T-cell (primary cell): Measurements from ENCODE around the gene ABHD16B. TPM values are rescaled to one million over a fixed set of nuclear protein-coding genes. Genes with fewer than 3 reads are reported as not detected.

Experiments
- ATAC-seq, 4 experiments: fragments of 200-7000 bp in 3 of 4; fragments of 150-1000 bp in 1 of 4; cut with Tn5 transposase; replicated peaks in 1 of 4; 1 replicate in 3 of 4; 2 replicates in 1 of 4; pipeline ENCODE4 v1.10.0; 2021; ENCODE audit warnings: moderate library complexity in 3 of 4, mild to moderate bottlenecking in 2 of 4, moderate number of reproducible peaks in 1 of 4
- CTCF ChIA-PET, 2 donors: fragments of 300-600 bp; sonication (Branson Sonifier 250); formaldehyde crosslinking; loops; one replicate each; lab custom pipeline; 2022; ENCODE audit warnings: antibody characterized with exemption in 2 of 2; lab: Charles Lee
- POLR2A ChIA-PET, 2 donors: fragments of 300-600 bp; sonication (Branson Sonifier 250); formaldehyde crosslinking; loops; one replicate each; lab custom pipeline; 2022; ENCODE audit warnings: antibody characterized with exemption in 2 of 2; lab: Charles Lee
- DNase-seq, 35 experiments: peaks; one replicate each; pipeline versions ENCODE4 v3.0.0 to v3.0.0-alpha.2; 2013 to 2023
- H3K27ac ChIP-seq: one replicate; pipeline ENCODE4 v1.5.1; 2013; ENCODE audit warnings: low read length
- H3K27me3 ChIP-seq, 2 experiments: replicated peaks in 1 of 2; 1 replicate in 1 of 2; 2 replicates in 1 of 2; pipeline versions ENCODE4 v1.6.1 to v1.7.0; 2013; ENCODE audit warnings: low read length in 1 of 2, mixed read lengths in 1 of 2; ENCODE audit not compliant: control insufficient read depth in 2 of 2, insufficient read depth in 2 of 2; ENCODE audit errors: extremely low read depth in 1 of 2
- H3K36me3 ChIP-seq, 2 donors: 1 replicate in 1 of 2; 2 replicates in 1 of 2; pipeline versions ENCODE4 v1.6.1 to v1.7.0; 2013; ENCODE audit warnings: low read length in 1 of 2; ENCODE audit not compliant: control insufficient read depth in 2 of 2, insufficient read depth in 1 of 2; ENCODE audit errors: extremely low read depth in 1 of 2
- H3K4me1 ChIP-seq, 2 experiments: 1 replicate in 1 of 2; 2 replicates in 1 of 2; pipeline versions ENCODE4 v1.6.1 to v1.7.0; 2013; ENCODE audit warnings: low read length in 2 of 2, mixed read lengths in 1 of 2; ENCODE audit not compliant: insufficient read depth in 2 of 2, control insufficient read depth in 1 of 2; ENCODE audit errors: extremely low read depth in 1 of 2
- H3K4me3 ChIP-seq, 2 donors: 1 replicate in 1 of 2; 2 replicates in 1 of 2; pipeline versions ENCODE4 v1.5.1 to v1.7.0; 2013; ENCODE audit warnings: mild to moderate bottlenecking in 2 of 2, low read length in 1 of 2, moderate library complexity in 1 of 2; ENCODE audit not compliant: control insufficient read depth in 1 of 2; ENCODE audit errors: extremely low read depth in 1 of 2
- H3K9me3 ChIP-seq: 2 replicates; pipeline ENCODE4 v1.7.0; 2013
- H3K27ac Mint-ChIP-seq, 2 donors: one replicate each; pipeline ENCODE4 v1.8.0; 2020 to 2021; ENCODE audit warnings: mild to moderate bottlenecking in 2 of 2, mixed read lengths in 2 of 2
- H3K27me3 Mint-ChIP-seq, 2 donors: one replicate each; pipeline ENCODE4 v1.8.0; 2021 to 2022; ENCODE audit warnings: mixed read lengths in 2 of 2
- H3K36me3 Mint-ChIP-seq: one replicate; pipeline ENCODE4 v1.8.0; 2021; ENCODE audit warnings: mixed read lengths
- H3K4me1 Mint-ChIP-seq, 3 donors: one replicate each; pipeline ENCODE4 v1.8.0; 2020 to 2022; ENCODE audit warnings: mixed read lengths in 3 of 3, mild to moderate bottlenecking in 1 of 3
- H3K4me3 Mint-ChIP-seq, 3 donors: one replicate each; pipeline ENCODE4 v1.8.0; 2020 to 2022; ENCODE audit warnings: mild to moderate bottlenecking in 3 of 3, mixed read lengths in 3 of 3, moderate library complexity in 3 of 3
- H3K9me3 Mint-ChIP-seq, 3 donors: one replicate each; pipeline ENCODE4 v1.8.0; 2020 to 2022; ENCODE audit warnings: mixed read lengths in 3 of 3
- WGBS: methylation state at CpG from one replicate; pipeline ENCODE4 v1.1.5; 2013; ENCODE audit warnings: missing lambda C conversion rate; ENCODE audit not compliant: insufficient coverage; 5-methylcytosine and 5-hydroxymethylcytosine counted together
- total RNA-seq, 35 experiments: library from RNA in 6 of 35; stranded (reverse) in 6 of 35; fragments of 120-200 nt in 1 of 35; gene quantifications; one replicate each; pipeline versions ENCODE4 v1.2.1 to v1.2.4 and lab custom pipeline; 2013 to 2026

ABHD16B gene
- total RNA-seq, 5 donors from 2014 or later (not counting 1 experiment from before 2014, with no cell fraction given), result not detected

GRCh38 chr20:63891061-63892002 lies 30.0 kb downstream of the ABHD16B start:
- 92% methylated on average over 18 of the region's 29 CpGs for WGBS
- peaks cover 13 to 14% (median 14%) of the 10 kb centered on the region in 3 donors for H3K4me1 Mint-ChIP-seq

GRCh38 chr20:63892402-63892801 lies 31.1 kb downstream of the ABHD16B start:
- POLR2A ChIA-PET, result interaction anchor here in 1 of 2 donors (0.6 kb wide), 1 partner anchor 156 kb away, joined by 3 read pairs; no protein-coding TSS in a partner anchor
- peak overlapping the region; percentile 15 to 41 for H3K27ac Mint-ChIP-seq

More at GRCh38 chr20:63891061-63892002, 30.0 kb downstream of the ABHD16B start:
- Mint-ChIP-seq H3K27ac (peak overlapping the region in 1 of 2 donors; percentile 52), H3K4me3 (no peak overlapping the region), H3K9me3 (no peaks in the 10 kb centered on the region), H3K27me3 (no peaks in the 10 kb centered on the region), H3K36me3 (peaks cover 19% of the 10 kb centered on the region)
- ATAC-seq (no peak), DNase-seq (no peak)
- no peaks in the 10 kb centered on the region for H3K27me3 ChIP-seq
- POLR2A ChIA-PET, result no interaction called here
- H3K9me3 ChIP-seq, result no peaks in the 10 kb centered on the region
- no peak overlapping the region for H3K27ac ChIP-seq
- H3K4me3 ChIP-seq, result no peak overlapping the region
- H3K36me3 ChIP-seq, result peaks cover 16 to 44% of the 10 kb centered on the region in 2 donors
- CTCF ChIA-PET, result no interaction called here
- peaks cover 0 to 10% of the 10 kb centered on the region in 2 experiments for H3K4me1 ChIP-seq

GRCh38 chr20:63893999-63894357 lies 32.7 kb downstream of the ABHD16B start:
- H3K27ac Mint-ChIP-seq, result peak overlapping the region; percentile 79 to 87
- POLR2A ChIA-PET, result interaction anchor here in 1 of 2 donors (0.6 kb wide), 1 partner anchor 374 kb away, joined by 4 read pairs; no protein-coding TSS in a partner anchor

More at GRCh38 chr20:63892402-63892801, 31.1 kb downstream of the ABHD16B start:
- CTCF ChIA-PET, result no interaction called here
- 92% methylated on average over 5 of the region's 7 CpGs for WGBS
- Histone ChIP-seq H3K4me1 (peaks cover 4 to 21% of the 10 kb centered on the region in 2 experiments), H3K27me3 (no peaks in the 10 kb centered on the region), H3K36me3 (peaks cover 16 to 38% of the 10 kb centered on the region in 2 donors), H3K27ac (no peak overlapping the region), H3K9me3 (no peaks in the 10 kb centered on the region), H3K4me3 (no peak overlapping the region)
- H3K4me3 Mint-ChIP-seq, result no peak overlapping the region
- no peaks in the 10 kb centered on the region for H3K9me3 Mint-ChIP-seq
- peaks cover 23 to 24% (median 23%) of the 10 kb centered on the region in 3 donors for H3K4me1 Mint-ChIP-seq
- H3K36me3 Mint-ChIP-seq, result peaks cover 20% of the 10 kb centered on the region
- ATAC-seq (no peak), DNase-seq (no peak)
- H3K27me3 Mint-ChIP-seq, result no peaks in the 10 kb centered on the region

GRCh38 chr20:63894358-63895201 lies 33.3 kb downstream of the ABHD16B start, which contains the start of gene DNAJC5:
TSS of gene DNAJC5 (plus strand) at chr20:63895126. CDS start at chr20:63928346, 33,220 bp downstream.
- ATAC-seq (peak; percentile 89 to 96 (median 90)), DNase-seq (peak; percentile 92 to 99 (median 96))
- peak within 1 kb of the TSS; percentile 91 to 98 (median 96) for H3K4me3 Mint-ChIP-seq
- ChIA-PET POLR2A (interaction anchor here in 1 of 2 donors (0.6 kb wide), 1 partner anchor 374 kb away, joined by 4 read pairs; no protein-coding TSS in a partner anchor), CTCF (interaction anchor here in 1 of 2 donors (0.5 kb wide), 1 partner anchor 242 kb away, joined by 3 read pairs; no protein-coding TSS in a partner anchor)
- H3K27me3 Mint-ChIP-seq, result no peaks in the 10 kb centered on the region
- H3K4me1 ChIP-seq, result peaks cover 4 to 39% of the 10 kb centered on the region in 2 experiments
- H3K36me3 Mint-ChIP-seq, result peaks cover 18% of the 10 kb centered on the region
- no peaks in the 10 kb centered on the region for H3K9me3 ChIP-seq
- no peaks in the 10 kb centered on the region for H3K27me3 ChIP-seq
- peak within 1 kb of the TSS; percentile 96 to 98 for H3K27ac Mint-ChIP-seq
- peaks cover 44 to 46% (median 44%) of the 10 kb centered on the region in 3 donors for H3K4me1 Mint-ChIP-seq
- H3K9me3 Mint-ChIP-seq, result no peaks in the 10 kb centered on the region
- peak within 1 kb of the TSS; percentile 56 to 74 for H3K4me3 ChIP-seq
- 8% methylated on average over 80 of the region's 82 CpGs for WGBS
- H3K36me3 ChIP-seq, result peaks cover 11 to 25% of the 10 kb centered on the region in 2 donors
- peak within 1 kb of the TSS; percentile 71 for H3K27ac ChIP-seq

More at GRCh38 chr20:63893999-63894357, 32.7 kb downstream of the ABHD16B start:
- H3K27ac ChIP-seq, result no peak overlapping the region
- H3K36me3 ChIP-seq, result peaks cover 11 to 31% of the 10 kb centered on the region in 2 donors
- CTCF ChIA-PET, result no interaction called here
- H3K4me3 ChIP-seq, result no peak overlapping the region
- H3K36me3 Mint-ChIP-seq, result peaks cover 21% of the 10 kb centered on the region
- peaks cover 4 to 37% of the 10 kb centered on the region in 2 experiments for H3K4me1 ChIP-seq
- H3K4me3 Mint-ChIP-seq, result peak overlapping the region; percentile 76 to 82 (median 82)
- ATAC-seq (no peak), DNase-seq (no peak)
- H3K27me3 ChIP-seq, result no peaks in the 10 kb centered on the region
- WGBS, result 71% methylated on average over 6 of the region's 6 CpGs
- no peaks in the 10 kb centered on the region for H3K9me3 ChIP-seq
- H3K27me3 Mint-ChIP-seq, result no peaks in the 10 kb centered on the region
- no peaks in the 10 kb centered on the region for H3K9me3 Mint-ChIP-seq
- H3K4me1 Mint-ChIP-seq, result peaks cover 38 to 40% (median 38%) of the 10 kb centered on the region in 3 donors

- peak overlapping the region; percentile 71 for H3K27ac ChIP-seq
- H3K36me3 Mint-ChIP-seq, result peaks cover 10% of the 10 kb centered on the region
- H3K4me1 Mint-ChIP-seq, result peaks cover 46 to 50% (median 49%) of the 10 kb centered on the region in 3 donors
- peak overlapping the region; percentile 91 to 98 (median 96) for H3K4me3 Mint-ChIP-seq
- no peaks in the 10 kb centered on the region for H3K9me3 Mint-ChIP-seq
- peak overlapping the region; percentile 96 to 98 for H3K27ac Mint-ChIP-seq
- H3K4me1 ChIP-seq, result peaks cover 4 to 44% of the 10 kb centered on the region in 2 experiments
- DNase-seq, result peak in 1 of 35 experiments; percentile 9
- under 1% methylated on average over 64 of the region's 87 CpGs for WGBS
- ChIA-PET POLR2A (no interaction called here), CTCF (interaction anchor here (0.5 to 1.6 kb wide), 6 partner anchors 61 to 253 kb away, joined by 3 to 5 read pairs (median 3); partner anchors contain the start of genes SAMD10 (in 1 of the 2) and UCKL1 (in 1 of the 2))
- H3K27me3 ChIP-seq, result no peaks in the 10 kb centered on the region
- H3K27me3 Mint-ChIP-seq, result no peaks in the 10 kb centered on the region
- ATAC-seq, result no peak
- no peaks in the 10 kb centered on the region for H3K9me3 ChIP-seq
- peaks cover 6 to 18% of the 10 kb centered on the region in 2 donors for H3K36me3 ChIP-seq
- peak overlapping the region; percentile 55 to 74 for H3K4me3 ChIP-seq
Observed at GRCh38 chr20:63895202-63895951, 34.1 kb downstream of the ABHD16B start.
